Activated CD4-positive, alpha-beta T cell treated with anti-CD3 and anti-CD28 coated beads, Interleukin-2, amount 10 ng/mL, durations not matched to agents 7 days and 5 days (primary cell): Measurements from ENCODE around the gene EPB41L4A. TPM values are rescaled to one million over a fixed set of nuclear protein-coding genes. Genes with fewer than 3 reads are reported as not detected.
"Not testable (repeated sequence)": the region's sequence is repeated elsewhere in the genome, so short reads cannot be mapped to it uniquely, and the experiment has no call there.

Experiments used
- CTCF ChIA-PET: fragments of 350-600 bp; sonication (Branson Sonifier 250); formaldehyde crosslinking; loops from one replicate; lab custom pipeline; 2021; ENCODE audit warnings: antibody characterized with exemption; lab: Charles Lee
- POLR2A ChIA-PET: fragments of 350-600 bp; sonication (Branson Sonifier 250); formaldehyde crosslinking; loops from one replicate; lab custom pipeline; 2021; ENCODE audit warnings: antibody characterized with exemption; lab: Charles Lee
- DNase-seq: peaks from one replicate; pipeline ENCODE4 v3.0.0-alpha.2; 2020
- H3K27ac Mint-ChIP-seq: one replicate; pipeline ENCODE4 v1.8.0; 2021; ENCODE audit warnings: mild to moderate bottlenecking, moderate library complexity, mixed read lengths
- H3K27me3 Mint-ChIP-seq: one replicate; pipeline ENCODE4 v1.8.0; 2021; ENCODE audit warnings: mixed read lengths
- H3K36me3 Mint-ChIP-seq: one replicate; pipeline ENCODE4 v1.8.0; 2021; ENCODE audit warnings: low read depth, mixed read lengths
- H3K4me1 Mint-ChIP-seq: one replicate; pipeline ENCODE4 v1.8.0; 2021; ENCODE audit warnings: mixed read lengths
- H3K4me3 Mint-ChIP-seq: one replicate; pipeline ENCODE4 v1.8.0; 2021; ENCODE audit warnings: mild to moderate bottlenecking, moderate library complexity, mixed read lengths
- H3K9me3 Mint-ChIP-seq: one replicate; pipeline ENCODE4 v1.8.0; 2021; ENCODE audit warnings: mixed read lengths
- total RNA-seq, 2 experiments: library from RNA; stranded (reverse); gene quantifications; one replicate each; pipeline ENCODE4 v1.2.3, GENCODE V29; 2021

The EPB41L4A gene
- total RNA-seq, 2 experiments from 2014 or later = 0.62 to 1.2 TPM

GRCh38 chr5:112219000-112219399 is 200.1 kb downstream of the EPB41L4A start:
- no peak overlapping the region for H3K4me3 Mint-ChIP-seq
- H3K4me1 Mint-ChIP-seq = no peaks in the 10 kb centered on the region
- CTCF ChIA-PET = no interaction called here
- H3K36me3 Mint-ChIP-seq = no peaks in the 10 kb centered on the region
- peaks cover 12% of the 10 kb centered on the region for H3K27me3 Mint-ChIP-seq
- H3K27ac Mint-ChIP-seq = no peak overlapping the region
- no peak for DNase-seq
- H3K9me3 Mint-ChIP-seq = no peaks in the 10 kb centered on the region
- POLR2A ChIA-PET = no interaction called here

- ChIA-PET POLR2A (no interaction called here), CTCF (no interaction called here)
- peaks cover 14% of the 10 kb centered on the region for H3K27me3 Mint-ChIP-seq
- DNase-seq = no peak
- no peaks in the 10 kb centered on the region for H3K36me3 Mint-ChIP-seq
- no peak overlapping the region for H3K27ac Mint-ChIP-seq
- no peaks in the 10 kb centered on the region for H3K9me3 Mint-ChIP-seq
- H3K4me3 Mint-ChIP-seq = no peak overlapping the region
- H3K4me1 Mint-ChIP-seq = no peaks in the 10 kb centered on the region
Measured at GRCh38 chr5:112217843-112218579, 201.1 kb downstream of the EPB41L4A start.

- Mint-ChIP-seq H3K27ac (no peak overlapping the region), H3K4me1 (no peaks in the 10 kb centered on the region), H3K4me3 (no peak overlapping the region), H3K36me3 (no peaks in the 10 kb centered on the region), H3K9me3 (no peaks in the 10 kb centered on the region), H3K27me3 (peaks cover 14% of the 10 kb centered on the region)
- DNase-seq = no peak
- ChIA-PET CTCF (interaction anchor here (0.6 to 0.9 kb wide), 4 partner anchors 11 to 1021 kb away, joined by 3 to 4 read pairs (median 3); no protein-coding TSS in a partner anchor), POLR2A (interaction anchor here (0.7 kb wide), 1 partner anchor 27 kb away, joined by 4 read pairs; no protein-coding TSS in a partner anchor)
Measured at GRCh38 chr5:112216140-112216539, 202.9 kb downstream of the EPB41L4A start.

- Mint-ChIP-seq H3K27me3 (peaks cover 30% of the 10 kb centered on the region), H3K4me3 (no peak overlapping the region), H3K36me3 (no peaks in the 10 kb centered on the region), H3K27ac (no peak overlapping the region), H3K4me1 (no peaks in the 10 kb centered on the region), H3K9me3 (no peaks in the 10 kb centered on the region)
- peak; percentile 11 for DNase-seq
- POLR2A ChIA-PET = no interaction called here
- CTCF ChIA-PET = no interaction called here
Measured at GRCh38 chr5:112210430-112211005, 208.6 kb downstream of the EPB41L4A start.

- H3K36me3 Mint-ChIP-seq = no peaks in the 10 kb centered on the region
- CTCF ChIA-PET = no interaction called here
- no peak for DNase-seq
Measured at GRCh38 chr5:112208699-112209615, 210.1 kb downstream of the EPB41L4A start.

GRCh38 chr5:112208195-112208594 is 210.9 kb downstream of the EPB41L4A start:
- H3K4me3 Mint-ChIP-seq, H3K27ac Mint-ChIP-seq, CTCF ChIA-PET: not testable (repeated sequence)

More at GRCh38 chr5:112208699-112209615, 210.1 kb downstream of the EPB41L4A start:
- Mint-ChIP-seq H3K4me3 (no peak overlapping the region), H3K4me1 (no peaks in the 10 kb centered on the region), H3K27me3 (peaks cover 37% of the 10 kb centered on the region), H3K9me3 (no peaks in the 10 kb centered on the region), H3K27ac (no peak overlapping the region)
- POLR2A ChIA-PET = no interaction called here

GRCh38 chr5:112205846-112206245 is 213.2 kb downstream of the EPB41L4A start:
- Mint-ChIP-seq H3K27ac (no peak overlapping the region), H3K4me1 (no peaks in the 10 kb centered on the region), H3K9me3 (no peaks in the 10 kb centered on the region), H3K36me3 (no peaks in the 10 kb centered on the region), H3K27me3 (peaks cover 39% of the 10 kb centered on the region), H3K4me3 (no peak overlapping the region)
- no peak for DNase-seq
- POLR2A ChIA-PET = no interaction called here
- CTCF ChIA-PET = no interaction called here

More at GRCh38 chr5:112208195-112208594, 210.9 kb downstream of the EPB41L4A start:
- H3K9me3 Mint-ChIP-seq, POLR2A ChIA-PET, H3K36me3 Mint-ChIP-seq, DNase-seq, H3K4me1 Mint-ChIP-seq: not testable (repeated sequence)
- H3K27me3 Mint-ChIP-seq = peaks cover 37% of the 10 kb centered on the region

- no peak overlapping the region for H3K4me3 Mint-ChIP-seq
- no peak for DNase-seq
- H3K27ac Mint-ChIP-seq = no peak overlapping the region
- CTCF ChIA-PET = no interaction called here
- no peaks in the 10 kb centered on the region for H3K36me3 Mint-ChIP-seq
- peaks cover 42% of the 10 kb centered on the region for H3K27me3 Mint-ChIP-seq
- no peaks in the 10 kb centered on the region for H3K9me3 Mint-ChIP-seq
- POLR2A ChIA-PET = interaction anchor here (0.6 kb wide), 1 partner anchor 1782 kb away, joined by 3 read pairs; no protein-coding TSS in a partner anchor
- H3K4me1 Mint-ChIP-seq = no peaks in the 10 kb centered on the region
Measured at GRCh38 chr5:112203229-112203628, 215.8 kb downstream of the EPB41L4A start.

GRCh38 chr5:112202694-112203093 is 216.4 kb downstream of the EPB41L4A start:
- DNase-seq = no peak
- Mint-ChIP-seq H3K36me3 (no peaks in the 10 kb centered on the region), H3K27ac (no peak overlapping the region), H3K4me1 (no peaks in the 10 kb centered on the region), H3K27me3 (peaks cover 42% of the 10 kb centered on the region), H3K4me3 (no peak overlapping the region), H3K9me3 (no peaks in the 10 kb centered on the region)
- CTCF ChIA-PET = no interaction called here
- POLR2A ChIA-PET = interaction anchor here (0.6 kb wide), 1 partner anchor 1783 kb away, joined by 3 read pairs; no protein-coding TSS in a partner anchor

- Mint-ChIP-seq H3K27me3 (peaks cover 28% of the 10 kb centered on the region), H3K4me3 (no peak overlapping the region), H3K9me3 (no peaks in the 10 kb centered on the region), H3K36me3 (no peaks in the 10 kb centered on the region), H3K27ac (no peak overlapping the region), H3K4me1 (no peaks in the 10 kb centered on the region)
- DNase-seq = no peak
- CTCF ChIA-PET = no interaction called here
- POLR2A ChIA-PET = no interaction called here
Measured at GRCh38 chr5:112201141-112201540, 217.9 kb downstream of the EPB41L4A start.

- no peak for DNase-seq
- ChIA-PET POLR2A (no interaction called here), CTCF (no interaction called here)
- Mint-ChIP-seq H3K4me1 (no peaks in the 10 kb centered on the region), H3K9me3 (no peaks in the 10 kb centered on the region), H3K36me3 (no peaks in the 10 kb centered on the region), H3K27me3 (peaks cover 21% of the 10 kb centered on the region), H3K4me3 (no peak overlapping the region), H3K27ac (no peak overlapping the region)
Measured at GRCh38 chr5:112200131-112200530, 218.9 kb downstream of the EPB41L4A start.

GRCh38 chr5:112196584-112196983 is 222.5 kb downstream of the EPB41L4A start:
- POLR2A ChIA-PET = no interaction called here
- H3K36me3 Mint-ChIP-seq = no peaks in the 10 kb centered on the region
- no peak overlapping the region for H3K4me3 Mint-ChIP-seq
- no peaks in the 10 kb centered on the region for H3K4me1 Mint-ChIP-seq
- DNase-seq = no peak
- CTCF ChIA-PET = no interaction called here
- no peak overlapping the region for H3K27ac Mint-ChIP-seq
- H3K27me3 Mint-ChIP-seq = peaks cover 20% of the 10 kb centered on the region
- no peaks in the 10 kb centered on the region for H3K9me3 Mint-ChIP-seq
